Gastrocnemius medialis (tissue), 4 donors: ENCODE measurements around the gene GPR4. TPM values are rescaled to one million over a fixed set of nuclear protein-coding genes. Genes with fewer than 3 reads are reported as not detected.

Experiments
- ATAC-seq, 2 donors: fragments of 150-250 bp; one replicate each; pipeline ENCODE4 v1.9.1; 2016
- DNase-seq, 2 donors: peaks; one replicate each; pipeline ENCODE4 v3.0.0-alpha.2; 2019
- H3K27ac ChIP-seq, 4 donors: fragments of 200-600 bp; sonication (generic); 1 replicate in 1 of 4; 2 replicates in 3 of 4; pipeline ENCODE4 v1.5.1; 2016 to 2018; ENCODE audit warnings: mild to moderate bottlenecking in 2 of 4, moderate library complexity in 1 of 4
- H3K27me3 ChIP-seq, 3 donors: fragments of 200-600 bp; sonication (generic) in 2 of 3; 1 replicate in 1 of 3; 2 replicates in 2 of 3; pipeline versions ENCODE4 v1.5.1 to v1.6.0; 2016 to 2019; ENCODE audit warnings: mild to moderate bottlenecking in 1 of 3, moderate library complexity in 1 of 3
- H3K36me3 ChIP-seq, 2 donors: fragments of 200-600 bp; sonication (generic) in 1 of 2; one replicate each; pipeline ENCODE4 v1.5.1; 2017 to 2018
- H3K4me1 ChIP-seq, 2 donors: fragments of 200-600 bp; sonication (generic) in 1 of 2; one replicate each; pipeline ENCODE4 v1.5.1; 2016 to 2017; ENCODE audit warnings: mild to moderate bottlenecking in 2 of 2
- H3K4me3 ChIP-seq, 4 donors: fragments of 200-600 bp; sonication (generic) in 3 of 4; 1 replicate in 1 of 4; 2 replicates in 3 of 4; pipeline ENCODE4 v1.5.1; 2016 to 2019; ENCODE audit warnings: mild to moderate bottlenecking in 2 of 4
- H3K9me3 ChIP-seq, 3 donors: fragments of 200-600 bp; sonication (generic) in 2 of 3; 1 replicate in 1 of 3; 2 replicates in 2 of 3; pipeline ENCODE4 v1.5.1; 2016 to 2019
- CTCF ChIP-seq, 5 experiments: fragments of 450-650 bp in 3 of 5; fragments of 200-600 bp in 2 of 5; sonication (generic) in 2 of 5; IDR thresholded peaks in 4 of 5; conservative IDR thresholded peaks in 1 of 5; 1 replicate in 4 of 5; 2 replicates in 1 of 5; pipeline ENCODE4 v1.5.1; 2016 to 2019; ENCODE audit warnings: antibody characterized with exemption in 5 of 5, mild to moderate bottlenecking in 3 of 5, moderate library complexity in 3 of 5
- POLR2A ChIP-seq, 2 donors: fragments of 450-650 bp; IDR thresholded peaks; one replicate each; pipeline ENCODE4 v1.6.1; 2017; ENCODE audit warnings: antibody characterized with exemption in 2 of 2, mild to moderate bottlenecking in 2 of 2, moderate library complexity in 2 of 2
- in situ Hi-C, 4 donors: fragments of 200-750 bp; cut with MboI; loops; one replicate each; pipeline versions ENCODE4 v1.15.0 to v1.8.0; 2017; ENCODE audit warnings: low sequenced_read_pairs in 4 of 4
- intact Hi-C: fragments of 100-400 bp; cut with DNase I; formaldehyde crosslinking; loops from one replicate; pipeline ENCODE4 v1.15.1; 2023; ENCODE audit warnings: low total_unique reads
- total RNA-seq, 4 donors: library from RNA; depleted of rRNA; stranded (reverse); fragments of >200 nt; gene quantifications; one replicate each; pipeline versions ENCODE4 v1.1.0 to v1.2.3, GENCODE V29; 2016

Gene GPR4
- total RNA-seq, 4 donors from 2014 or later, result 0.46 to 4.2 (median 2.2) TPM

- Histone ChIP-seq H3K27me3 (peaks cover 7 to 11% (median 10%) of the 10 kb centered on the region in 3 donors), H3K9me3 (no peaks in the 10 kb centered on the region), H3K4me1 (peaks cover 4 to 5% of the 10 kb centered on the region in 2 donors), H3K36me3 (no peaks in the 10 kb centered on the region), H3K4me3 (peak overlapping the region in 3 of 4 donors; percentile 11 to 18 (median 15)), H3K27ac (peak overlapping the region; percentile 30 to 58 (median 38))
- in situ Hi-C loops, result loop anchor here in 1 of 4 donors (5.0 kb wide), 1 partner anchor 35 kb away; no protein-coding TSS in a partner anchor
- TF ChIP-seq CTCF (IDR thresholded peaks at IDR 0.05 in 4 of 5, conservative IDR thresholded peaks at IDR 0.05 in 1 of 5) (peak; percentile 58 to 92 (median 85)), POLR2A (IDR thresholded peaks at IDR 0.05) (no peak)
- intact Hi-C loops, result loop anchor here (1.0 kb wide), 1 partner anchor 35 kb away; no protein-coding TSS in a partner anchor
- DNase-seq, result peak; percentile 19 to 53
- peak; percentile 77 to 78 for ATAC-seq
Measured at GRCh38 chr19:45607071-45608029, 5.3 kb upstream of the GPR4 start.

GRCh38 chr19:45601115-45601514 is 897 bp downstream of the GPR4 start:
- in situ Hi-C loops (no loop called here), intact Hi-C loops (no loop called here)
- TF ChIP-seq POLR2A (IDR thresholded peaks at IDR 0.05) (no peak), CTCF (IDR thresholded peaks at IDR 0.05 in 4 of 5, conservative IDR thresholded peaks at IDR 0.05 in 1 of 5) (no peak)
- no peaks in the 10 kb centered on the region for H3K9me3 ChIP-seq
- H3K36me3 ChIP-seq, result no peaks in the 10 kb centered on the region
- DNase-seq (no peak), ATAC-seq (no peak)
- H3K27me3 ChIP-seq, result peaks cover 61 to 71% (median 61%) of the 10 kb centered on the region in 3 donors
- peaks cover 0 to 4% of the 10 kb centered on the region in 2 donors for H3K4me1 ChIP-seq
- peak overlapping the region; percentile 69 to 76 (median 72) for H3K27ac ChIP-seq
- H3K4me3 ChIP-seq, result peak overlapping the region; percentile 29 to 58 (median 52)

- in situ Hi-C loops, result no loop called here
- H3K36me3 ChIP-seq, result no peaks in the 10 kb centered on the region
- H3K4me3 ChIP-seq, result peak overlapping the region in 3 of 4 donors; percentile 49 to 58 (median 56)
- no peaks in the 10 kb centered on the region for H3K9me3 ChIP-seq
- TF ChIP-seq CTCF (IDR thresholded peaks at IDR 0.05 in 4 of 5, conservative IDR thresholded peaks at IDR 0.05 in 1 of 5) (no peak), POLR2A (IDR thresholded peaks at IDR 0.05) (no peak)
- H3K27me3 ChIP-seq, result peaks cover 61 to 78% (median 61%) of the 10 kb centered on the region in 3 donors
- peaks cover 0 to 4% of the 10 kb centered on the region in 2 donors for H3K4me1 ChIP-seq
- DNase-seq (no peak), ATAC-seq (no peak)
- intact Hi-C loops, result no loop called here
- H3K27ac ChIP-seq, result peak overlapping the region; percentile 69 to 76 (median 72)
Measured at GRCh38 chr19:45600340-45600885, 1.6 kb downstream of the GPR4 start.

- peaks cover 0 to 4% of the 10 kb centered on the region in 2 donors for H3K4me1 ChIP-seq
- TF ChIP-seq POLR2A (IDR thresholded peaks at IDR 0.05) (no peak), CTCF (IDR thresholded peaks at IDR 0.05 in 4 of 5, conservative IDR thresholded peaks at IDR 0.05 in 1 of 5) (no peak)
Measured at GRCh38 chr19:45599286-45599685, 2.7 kb downstream of the GPR4 start.

More at GRCh38 chr19:45599286-45599685, 2.7 kb downstream of the GPR4 start:
- H3K27ac ChIP-seq, result peak overlapping the region; percentile 69 to 76 (median 72)
- H3K36me3 ChIP-seq, result no peaks in the 10 kb centered on the region
- peak overlapping the region in 3 of 4 donors; percentile 27 to 58 (median 28) for H3K4me3 ChIP-seq
- ATAC-seq, result no peak
- H3K9me3 ChIP-seq, result no peaks in the 10 kb centered on the region
- DNase-seq, result no peak
- peaks cover 61 to 78% (median 61%) of the 10 kb centered on the region in 3 donors for H3K27me3 ChIP-seq
- in situ Hi-C loops, result no loop called here
- intact Hi-C loops, result no loop called here
